RCC 7860 (cell line): ENCODE results near the gene KATNB1.
"Not testable (repeated sequence)": the region's sequence is repeated elsewhere in the genome, so short reads cannot be mapped to it uniquely, and the experiment has no call there.

Experiments
- DNase-seq: peaks from one replicate; pipeline ENCODE4 v3.0.0-alpha.2; 2015; ENCODE audit warnings: low spot score
- FAIRE-seq: peaks from 2 replicates; lab custom pipeline; 2012; peaks lifted over from hg19 to GRCh38; lab: Jason Lieb, UNC

Gene KATNB1

DNA sequence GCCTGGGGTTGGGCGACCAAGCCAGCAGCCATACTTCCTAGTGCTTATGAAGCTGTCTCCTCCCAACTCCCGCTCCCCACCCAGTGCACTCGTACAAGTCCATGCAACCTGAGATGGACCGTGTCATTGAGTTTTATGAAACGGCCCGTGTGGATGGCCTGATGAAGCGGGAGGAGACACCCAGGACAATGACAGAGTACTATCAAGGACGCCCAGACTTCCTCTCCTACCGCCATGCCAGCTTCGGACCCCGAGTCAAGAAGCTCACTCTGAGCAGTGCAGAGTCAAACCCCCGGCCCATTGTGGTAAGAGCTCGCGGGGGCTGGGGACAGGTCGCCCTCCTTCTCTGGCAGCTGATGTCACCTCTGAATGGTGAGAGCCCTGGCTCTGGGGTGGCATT, 11.0 kb upstream of the KATNB1 start:
- FAIRE-seq, result no peak

DNA sequence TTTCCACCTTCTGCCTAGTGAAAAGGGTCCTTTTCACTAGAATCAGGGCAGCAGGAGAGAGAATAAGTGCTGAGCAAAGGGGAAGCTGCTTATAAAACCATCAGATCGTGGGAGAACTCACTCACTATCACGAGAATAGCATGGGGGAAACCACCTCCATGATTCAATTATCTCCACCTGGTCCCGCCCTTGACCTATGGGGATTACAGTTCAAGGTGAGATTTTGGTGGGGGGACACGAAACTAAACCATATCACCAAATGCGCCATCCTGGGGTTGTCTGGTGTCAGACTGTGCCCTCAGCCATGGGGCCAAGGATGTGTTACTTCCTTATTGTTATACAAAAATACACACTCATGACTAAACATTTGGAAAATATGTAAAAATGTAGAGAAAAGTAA, 10.4 kb upstream of the KATNB1 start:
- DNase-seq (no peak), FAIRE-seq (no peak)

More for the DNA sequence above, 11.0 kb upstream of the KATNB1 start:
- no peak for DNase-seq

DNA sequence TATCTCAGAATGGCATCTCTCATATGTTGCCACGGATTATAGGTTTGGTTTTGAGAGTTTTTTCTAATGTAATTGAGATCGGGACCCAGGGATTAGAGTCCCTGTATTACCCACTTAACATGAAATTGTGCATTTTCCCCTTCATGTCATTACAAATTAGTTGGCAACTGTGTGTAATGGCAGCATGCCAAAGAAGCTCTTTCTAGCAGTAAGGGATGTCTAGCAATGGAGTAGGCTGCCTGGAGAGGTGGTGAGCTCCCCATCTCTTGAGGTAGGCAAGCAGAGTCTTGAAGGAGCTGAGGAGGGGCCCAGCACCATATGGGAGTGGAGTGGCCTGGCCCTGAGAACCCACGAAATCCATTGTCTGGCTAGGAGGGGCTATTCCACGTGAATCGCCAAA, 10.0 kb upstream of the KATNB1 start:
- FAIRE-seq, result no peak

DNA sequence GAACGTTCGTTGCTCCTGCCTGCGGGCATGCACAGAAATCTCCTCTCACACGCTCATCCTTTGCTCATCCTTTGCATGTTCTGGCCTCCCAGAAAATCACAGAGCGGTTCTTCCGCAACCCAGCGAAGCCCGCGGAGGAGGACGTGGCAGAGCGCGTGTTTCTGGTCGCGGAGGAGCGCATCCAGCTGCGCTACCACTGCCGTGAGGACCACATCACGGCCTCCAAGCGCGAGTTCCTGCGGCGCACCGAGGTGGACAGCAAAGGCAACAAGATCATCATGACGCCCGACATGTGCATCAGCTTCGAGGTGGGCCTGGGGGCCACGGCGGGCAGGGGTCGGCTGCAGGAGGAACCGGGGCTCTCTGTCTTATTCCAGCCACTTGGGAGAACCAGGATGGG, 9.6 kb upstream of the KATNB1 start:
- DNase-seq (no peak), FAIRE-seq (no peak)

More for the DNA sequence above, 10.0 kb upstream of the KATNB1 start:
- no peak for DNase-seq

DNA sequence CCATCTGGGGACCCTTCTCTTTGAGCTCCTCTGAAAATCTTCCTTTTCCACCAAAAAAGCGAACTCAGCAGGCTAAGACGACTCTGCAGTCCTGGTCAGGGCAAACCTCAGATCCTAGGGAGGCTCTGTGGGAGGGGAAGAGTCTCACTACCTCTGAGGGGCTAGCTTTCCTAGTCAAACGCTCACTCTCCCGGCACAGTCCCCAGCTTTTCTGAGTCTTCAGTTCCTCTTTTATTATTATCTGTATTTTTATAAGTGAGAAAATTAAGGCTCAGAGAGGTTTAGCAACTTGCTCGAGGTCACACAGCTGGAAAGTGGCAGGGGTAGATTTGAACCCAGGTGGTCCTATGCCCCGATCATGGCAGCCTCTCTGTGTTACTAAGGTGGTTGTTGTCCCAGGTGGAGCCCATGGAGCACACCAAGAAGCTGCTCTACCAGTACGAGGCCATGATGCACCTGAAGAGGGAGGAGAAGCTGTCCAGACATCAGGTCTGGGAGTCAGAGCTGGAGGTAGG, 9.1 kb upstream of the KATNB1 start:
- FAIRE-seq (no peak), DNase-seq (no peak)

DNA sequence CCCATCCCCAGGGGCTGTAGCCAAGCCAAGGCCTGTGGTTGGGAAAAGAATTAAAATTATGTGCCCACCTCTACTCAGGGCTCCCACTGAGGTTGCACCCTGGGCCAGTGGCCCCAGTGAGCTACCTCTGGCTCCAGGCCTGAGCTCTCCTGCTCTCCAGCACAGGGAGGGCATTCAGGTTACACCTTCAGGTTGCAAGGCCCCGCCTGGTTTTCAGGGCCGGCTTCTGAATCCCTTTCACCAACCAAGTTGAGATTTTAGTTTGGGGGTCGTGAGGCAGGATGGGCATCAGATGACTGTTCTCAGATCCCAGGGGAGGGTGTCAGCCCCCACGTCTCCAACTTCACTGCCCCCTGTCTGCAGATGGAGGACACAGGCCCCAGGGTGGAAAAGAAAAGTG, 8.0 kb upstream of the KATNB1 start:
- FAIRE-seq, result no peak
- DNase-seq, result no peak

DNA sequence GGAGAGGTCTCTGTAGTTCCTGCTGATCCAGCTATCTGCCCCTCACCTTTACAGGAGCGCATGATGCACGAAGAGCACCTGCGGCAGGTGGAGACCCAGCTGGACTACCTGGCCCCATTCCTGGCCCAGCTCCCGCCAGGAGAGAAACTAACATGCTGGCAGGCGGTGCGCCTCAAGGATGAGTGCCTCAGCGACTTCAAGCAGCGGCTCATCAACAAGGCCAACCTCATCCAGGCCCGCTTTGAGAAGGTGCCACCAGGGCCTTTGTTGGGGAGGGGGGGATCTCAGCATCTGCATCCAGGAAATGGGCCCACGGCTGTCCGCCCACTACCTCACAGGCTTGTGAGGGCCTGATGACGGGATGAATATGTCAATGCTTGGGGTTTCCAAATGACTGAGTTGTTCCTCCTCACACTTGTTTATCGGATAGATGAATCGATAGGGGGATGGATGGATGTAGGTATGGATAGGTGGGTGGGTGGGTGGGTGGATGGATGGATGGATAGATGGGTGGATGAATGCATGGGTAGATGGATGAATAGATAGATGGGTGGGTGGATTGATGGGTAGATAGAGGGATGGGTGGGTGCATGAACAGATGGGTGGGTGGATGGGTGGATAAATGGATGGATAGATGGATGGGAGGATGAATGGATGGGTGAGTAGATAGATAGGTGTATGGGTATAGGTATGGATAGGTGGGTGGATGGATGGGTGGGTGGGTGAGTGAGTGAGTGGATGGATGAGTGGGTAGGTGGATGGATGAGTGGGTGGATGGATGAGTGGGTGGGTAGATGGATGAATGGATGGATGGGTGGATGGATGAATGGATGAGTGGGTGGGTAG, 7.0 kb upstream of the KATNB1 start:
- no peak for FAIRE-seq
- no peak for DNase-seq

DNA sequence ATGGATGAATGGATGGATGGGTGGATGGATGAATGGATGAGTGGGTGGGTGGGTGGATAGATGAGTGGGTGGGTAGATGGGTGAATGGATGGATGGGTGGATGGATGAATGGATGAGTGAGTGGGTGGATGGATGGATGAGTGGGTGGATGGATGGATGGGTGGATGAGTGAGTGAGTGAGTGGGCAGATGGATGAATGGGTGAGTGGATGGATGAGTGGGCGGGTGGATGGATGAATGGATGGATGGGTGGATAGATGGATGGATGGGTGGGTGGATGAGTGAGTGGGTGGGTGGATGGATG, 6.4 kb upstream of the KATNB1 start:
- FAIRE-seq, result no peak

DNA sequence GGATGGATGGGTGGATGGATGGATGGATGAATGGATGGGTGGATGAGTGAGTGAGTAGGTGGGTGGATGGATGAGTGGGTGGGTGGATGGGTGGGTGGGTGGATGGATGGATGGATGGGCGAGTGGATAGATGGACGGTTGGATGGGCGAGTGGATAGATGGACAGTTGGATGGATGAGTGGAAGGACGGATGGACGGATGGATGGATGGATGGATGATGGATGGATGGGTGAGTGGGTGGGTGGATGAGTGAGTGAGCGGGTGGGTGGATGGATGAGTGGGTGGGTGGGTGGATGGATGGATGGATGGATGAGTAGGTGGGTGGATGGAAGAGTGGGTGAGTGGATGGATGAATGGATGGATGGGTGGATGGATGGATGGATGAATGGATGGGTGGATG, 5.7 kb upstream of the KATNB1 start:
- DNase-seq, FAIRE-seq: not testable (repeated sequence)

More for the DNA sequence above, 6.4 kb upstream of the KATNB1 start:
- no peak for DNase-seq

DNA sequence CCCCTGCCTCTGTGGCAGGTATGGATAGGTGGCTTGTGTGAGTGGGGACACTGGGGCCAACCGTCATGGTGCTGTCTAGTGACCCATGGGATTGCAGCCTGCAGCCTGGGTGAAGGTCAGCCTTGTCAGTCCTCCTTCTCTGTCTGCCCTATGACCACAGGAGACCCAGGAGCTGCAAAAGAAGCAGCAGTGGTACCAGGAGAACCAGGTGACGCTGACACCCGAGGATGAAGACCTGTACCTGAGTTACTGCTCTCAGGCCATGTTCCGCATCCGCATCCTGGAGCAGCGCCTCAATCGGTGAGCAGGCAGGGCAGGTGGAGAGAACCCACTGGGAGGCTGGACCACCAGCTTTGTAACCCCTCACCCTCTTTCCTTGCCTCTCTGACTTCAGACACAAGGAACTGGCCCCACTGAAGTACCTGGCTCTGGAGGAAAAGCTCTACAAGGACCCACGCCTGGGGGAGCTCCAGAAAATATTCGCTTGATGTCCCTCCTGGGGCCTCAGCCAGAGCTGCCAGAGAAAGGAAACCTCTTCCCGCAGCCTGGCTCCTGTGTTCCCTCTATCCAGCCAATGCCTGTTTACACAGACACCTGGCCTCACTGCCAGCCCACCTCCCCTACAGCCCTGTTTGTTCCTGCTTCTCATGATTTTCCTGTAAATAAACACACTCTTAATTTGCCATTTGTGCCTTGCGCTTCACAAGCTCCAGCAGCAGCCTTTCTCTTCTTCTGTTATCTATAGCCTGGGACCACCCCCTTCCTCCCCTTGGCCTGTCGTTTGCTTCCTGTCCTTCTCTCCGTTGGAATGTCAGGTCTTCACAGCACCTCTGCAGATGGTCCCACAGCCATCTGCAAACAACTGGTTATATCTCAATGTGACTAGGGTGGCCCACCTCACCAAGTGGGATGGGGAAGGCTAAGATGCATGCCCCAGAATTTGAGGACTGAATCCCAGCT, 4.5 kb upstream of the KATNB1 start:
- FAIRE-seq (no peak), DNase-seq (no peak)

DNA sequence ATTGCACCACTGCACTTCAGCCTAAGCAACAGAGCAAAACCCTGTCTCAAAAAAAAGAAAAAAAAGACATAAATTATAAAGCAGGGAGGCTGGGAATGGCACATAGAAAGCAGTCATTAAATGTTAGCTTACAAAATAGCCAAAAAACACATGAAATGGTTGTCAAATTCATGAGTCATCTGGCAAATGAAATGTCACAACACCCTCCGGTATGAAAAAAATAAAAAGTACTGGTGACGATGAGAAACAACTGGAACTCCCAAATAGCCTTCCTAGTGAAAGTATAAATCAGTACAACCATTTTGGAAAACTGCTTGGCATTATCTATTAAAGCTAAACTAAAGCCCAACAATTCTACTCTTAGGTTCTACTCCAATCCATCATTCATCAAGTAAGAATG, 3.5 kb upstream of the KATNB1 start:
- FAIRE-seq, result no peak

DNA sequence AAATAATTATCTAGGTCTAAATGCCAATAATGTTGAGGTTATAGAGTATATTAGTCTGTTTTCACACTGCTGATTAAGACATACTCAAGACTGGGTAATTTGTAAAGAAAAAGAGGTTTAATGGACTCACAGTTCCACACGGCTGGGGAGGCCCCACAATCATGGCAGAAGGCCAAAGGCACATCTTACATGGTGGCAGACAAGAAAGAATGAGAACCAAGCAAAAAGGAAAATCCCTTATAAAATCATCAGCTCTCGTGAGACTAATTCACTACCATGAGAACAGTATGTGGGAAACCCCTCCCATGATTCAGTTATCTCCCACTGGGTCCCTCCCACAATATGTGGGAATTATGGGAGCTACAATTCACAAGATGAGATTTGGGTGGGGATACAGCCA, 2.9 kb upstream of the KATNB1 start:
- FAIRE-seq (no peak), DNase-seq (no peak)

More for the DNA sequence above, 3.5 kb upstream of the KATNB1 start:
- no peak for DNase-seq

DNA sequence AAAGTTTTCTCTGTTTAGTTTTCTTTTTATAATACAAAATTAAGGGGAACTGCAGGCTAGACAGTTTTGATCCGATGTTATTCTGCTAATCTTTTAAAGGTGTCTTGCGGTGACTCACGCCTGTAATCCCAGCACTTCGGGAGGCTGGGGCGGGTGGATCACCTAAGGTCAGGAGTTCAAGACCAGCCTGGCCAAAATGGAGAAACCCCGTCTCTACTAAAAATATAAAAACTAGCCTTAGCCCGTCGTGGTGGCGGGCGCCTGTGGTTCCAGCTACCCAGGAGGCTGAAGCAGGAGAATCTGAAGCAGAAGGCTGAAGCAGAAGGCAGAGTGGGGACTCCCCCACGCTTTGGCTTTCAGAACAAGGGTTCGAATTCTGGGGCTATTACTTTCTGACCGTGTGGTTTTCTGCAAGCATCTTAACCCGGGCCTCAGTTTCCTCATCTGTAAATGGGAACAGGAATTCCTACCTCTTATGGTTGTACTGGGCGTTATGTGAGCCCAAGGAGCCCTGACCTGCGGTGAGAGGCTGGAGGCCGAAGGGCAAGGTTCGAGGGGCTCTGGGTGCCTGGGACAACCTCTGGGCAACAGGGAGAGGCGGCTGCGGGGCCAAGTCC, 1.2 kb upstream of the KATNB1 start:
- FAIRE-seq, result no peak

DNA sequence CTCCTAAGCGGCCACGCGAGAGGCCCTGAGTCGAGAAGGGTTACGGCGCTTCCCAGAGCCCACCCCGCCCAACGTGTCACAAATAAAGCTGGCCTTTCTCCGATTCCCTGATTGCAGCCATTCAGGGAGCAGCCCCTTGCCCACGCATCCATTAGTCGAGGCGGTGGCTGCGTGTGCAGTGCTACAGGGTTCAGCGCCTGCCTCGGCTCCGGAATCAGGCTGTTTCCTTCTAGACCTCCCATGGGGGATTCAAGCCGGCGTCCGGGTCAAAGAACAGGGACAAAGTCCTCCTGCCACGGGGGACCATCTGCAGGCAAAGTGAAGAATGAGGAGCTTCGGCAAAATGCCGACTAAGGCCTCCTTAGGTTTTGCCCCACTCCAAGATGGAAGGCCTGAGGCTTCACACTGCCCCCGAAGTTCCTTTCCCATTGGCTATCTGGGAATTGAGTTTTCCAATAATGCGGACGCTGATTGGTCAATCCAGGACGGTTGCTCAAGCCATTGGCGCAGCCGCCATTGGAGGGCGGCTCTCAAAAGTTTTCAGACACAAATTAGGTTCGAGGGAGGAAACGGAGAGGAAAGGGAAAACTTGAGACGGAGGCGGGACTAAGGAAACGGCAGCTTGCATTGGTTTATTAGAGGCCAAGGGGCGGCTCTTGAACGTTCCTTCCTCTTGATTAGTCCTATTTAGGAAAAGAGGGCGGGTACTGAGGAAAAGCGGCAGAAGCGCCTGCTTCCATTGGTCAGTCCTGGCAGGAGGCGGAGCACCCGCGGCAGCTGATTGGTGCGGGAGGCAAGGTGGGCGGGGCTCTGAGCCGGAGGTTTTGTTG, 430 bp upstream of the KATNB1 start:
- FAIRE-seq (peak; percentile 99), DNase-seq (peak; percentile 100)

More for the DNA sequence above, 1.2 kb upstream of the KATNB1 start:
- no peak for DNase-seq

DNA sequence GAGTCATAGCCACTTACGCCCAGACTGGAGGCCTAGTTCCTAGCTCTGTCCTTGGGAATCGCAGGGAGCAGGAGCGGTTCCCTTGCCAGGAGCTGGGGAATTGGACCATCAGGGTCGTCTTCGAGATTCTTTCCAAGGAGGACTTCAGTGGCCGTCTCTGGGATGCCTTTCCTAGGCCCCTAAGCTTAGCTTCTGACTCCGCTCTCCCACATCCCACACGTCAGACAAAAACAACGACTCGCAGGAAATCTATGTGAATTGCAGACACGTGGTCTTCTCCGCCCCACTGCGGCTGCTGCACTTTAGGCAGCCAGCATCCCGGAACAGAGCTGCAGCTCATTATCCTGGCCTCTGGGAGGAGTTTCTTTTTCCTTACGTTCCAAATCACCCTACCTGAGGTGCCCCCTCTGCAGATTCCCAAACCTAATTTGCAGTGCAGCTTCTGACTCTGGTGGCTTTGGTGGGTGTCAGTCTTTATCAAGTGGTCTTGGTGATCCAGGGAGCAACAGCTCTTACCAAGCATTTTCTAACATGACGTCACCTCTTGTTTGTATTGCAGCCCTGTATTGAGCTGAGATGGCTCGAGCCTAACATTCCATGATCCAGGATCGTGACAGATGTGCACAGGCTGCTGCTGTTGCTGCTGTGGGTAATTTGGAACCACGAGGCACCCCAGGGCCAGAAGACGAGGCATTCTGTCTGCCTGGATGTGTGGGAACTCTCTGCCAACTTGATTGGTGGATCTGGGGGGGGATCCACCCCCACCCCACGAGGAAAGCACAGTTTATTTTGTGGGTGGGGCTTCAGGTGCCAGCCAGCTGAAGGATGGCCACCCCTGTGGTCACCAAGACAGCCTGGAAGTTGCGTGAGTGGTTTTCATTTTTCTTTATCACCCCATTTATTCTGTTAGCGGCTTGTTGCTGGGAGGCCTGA, 1.1 kb downstream of the KATNB1 start:
- FAIRE-seq (no peak), DNase-seq (peak; percentile 73)

DNA sequence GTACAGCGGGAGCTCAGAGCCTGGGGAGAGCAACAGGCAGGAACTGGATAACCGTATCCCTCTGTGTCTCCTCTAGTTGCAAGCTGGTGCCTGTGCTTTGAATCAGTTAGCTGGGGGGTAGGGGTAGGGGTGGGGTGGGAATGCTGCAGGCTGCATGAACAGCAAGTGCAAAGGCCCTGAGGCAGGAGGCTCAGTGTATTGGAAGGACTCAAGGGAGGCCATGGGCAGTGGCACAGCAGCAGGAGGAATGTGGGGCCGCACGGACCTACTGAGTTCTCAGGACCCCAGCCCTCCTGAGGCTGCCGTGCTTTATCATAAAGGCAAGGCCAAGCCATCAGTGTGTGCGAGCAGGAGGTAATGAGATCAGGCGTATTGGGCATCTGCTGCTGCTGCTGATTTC, 3.3 kb downstream of the KATNB1 start:
- FAIRE-seq, result no peak

DNA sequence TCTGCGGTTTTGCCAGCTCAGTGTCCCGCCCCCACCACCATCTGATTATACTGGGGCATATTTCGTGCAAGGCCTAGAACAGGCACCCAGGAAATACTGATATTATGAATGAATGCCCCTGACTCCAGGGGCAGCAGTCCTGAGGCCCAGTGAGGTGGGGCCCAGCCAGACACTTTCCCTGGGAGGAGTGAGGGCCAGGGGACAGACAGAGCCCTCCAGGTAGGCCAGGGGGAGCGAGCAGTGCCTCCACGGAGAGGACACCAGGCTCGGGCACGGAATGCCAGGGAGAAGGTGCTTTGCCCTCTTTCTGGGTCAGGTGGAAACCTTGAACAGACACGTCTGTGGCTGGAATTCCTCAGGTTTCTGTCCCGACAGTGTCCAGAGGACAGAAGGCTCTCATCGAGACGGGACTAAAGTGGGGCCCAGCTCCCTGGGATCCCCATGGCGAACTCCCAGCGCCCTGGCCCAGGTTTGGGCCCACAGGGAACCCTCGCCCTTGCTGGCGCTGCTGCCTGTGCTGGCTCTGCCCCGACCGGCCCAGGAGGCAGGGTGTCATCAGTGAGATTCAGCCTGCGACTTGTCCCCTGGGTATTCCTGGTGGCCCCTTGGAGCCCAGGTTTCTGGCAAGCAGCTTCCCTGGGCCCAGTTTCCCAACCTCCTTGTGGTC, 4.3 kb downstream of the KATNB1 start:
- FAIRE-seq (no peak), DNase-seq (no peak)

More for the DNA sequence above, 3.3 kb downstream of the KATNB1 start:
- no peak for DNase-seq

DNA sequence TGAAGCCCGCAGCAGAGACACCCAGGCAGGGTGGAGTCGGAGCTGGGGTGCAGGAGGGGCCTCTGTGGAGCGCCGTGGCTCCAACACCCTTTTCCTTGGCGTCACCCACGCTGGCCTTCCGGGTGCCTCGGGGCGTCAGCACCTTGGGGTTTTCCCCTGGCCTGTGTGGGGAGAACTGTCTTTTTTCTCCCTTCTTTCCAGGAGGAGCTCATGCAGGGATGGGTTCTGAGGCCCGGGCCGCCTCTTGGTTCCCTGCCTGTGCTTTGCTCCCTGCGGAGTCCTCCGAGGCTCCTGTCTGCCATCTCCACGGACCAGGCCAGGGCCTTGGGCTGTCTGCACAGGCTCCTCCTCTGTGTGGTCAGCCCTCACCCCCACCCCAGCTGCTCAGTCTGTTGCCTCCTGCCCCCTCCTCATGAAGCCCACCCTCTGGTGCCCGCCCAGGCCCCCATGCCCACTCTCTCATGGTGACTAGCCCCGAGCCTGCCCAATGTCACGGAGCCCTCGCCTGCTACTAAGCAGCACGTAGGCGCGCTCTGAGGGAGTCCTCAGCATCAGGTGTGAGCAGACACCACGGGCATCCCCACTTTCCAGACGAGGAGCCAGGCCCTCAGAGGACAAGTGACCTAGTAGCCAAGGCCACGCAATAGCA, 5.0 kb downstream of the KATNB1 start:
- no peak for FAIRE-seq

More for the DNA sequence above, 5.0 kb downstream of the KATNB1 start:
- no peak for DNase-seq
